Lung microvascular endothelial cell (primary cell): ENCODE results near the gene PLEKHM2. TPM values are rescaled to one million over a fixed set of nuclear protein-coding genes. Genes with fewer than 3 reads are reported as not detected.

Source experiments
- DNase-seq, 2 donors: peaks; one replicate each; pipeline versions ENCODE4 v3.0.0 to v3.0.0-alpha.2; 2010; ENCODE audit warnings: low read depth in 2 of 2
- total RNA-seq: library from RNA; depleted of rRNA; stranded (reverse); fragments of >200 nt; gene quantifications from 2 replicates; pipeline ENCODE4 v1.2.1, GENCODE V29; 2014

The PLEKHM2 gene
- total RNA-seq, 1 donor from 2014 or later = 44.2 TPM

DNA sequence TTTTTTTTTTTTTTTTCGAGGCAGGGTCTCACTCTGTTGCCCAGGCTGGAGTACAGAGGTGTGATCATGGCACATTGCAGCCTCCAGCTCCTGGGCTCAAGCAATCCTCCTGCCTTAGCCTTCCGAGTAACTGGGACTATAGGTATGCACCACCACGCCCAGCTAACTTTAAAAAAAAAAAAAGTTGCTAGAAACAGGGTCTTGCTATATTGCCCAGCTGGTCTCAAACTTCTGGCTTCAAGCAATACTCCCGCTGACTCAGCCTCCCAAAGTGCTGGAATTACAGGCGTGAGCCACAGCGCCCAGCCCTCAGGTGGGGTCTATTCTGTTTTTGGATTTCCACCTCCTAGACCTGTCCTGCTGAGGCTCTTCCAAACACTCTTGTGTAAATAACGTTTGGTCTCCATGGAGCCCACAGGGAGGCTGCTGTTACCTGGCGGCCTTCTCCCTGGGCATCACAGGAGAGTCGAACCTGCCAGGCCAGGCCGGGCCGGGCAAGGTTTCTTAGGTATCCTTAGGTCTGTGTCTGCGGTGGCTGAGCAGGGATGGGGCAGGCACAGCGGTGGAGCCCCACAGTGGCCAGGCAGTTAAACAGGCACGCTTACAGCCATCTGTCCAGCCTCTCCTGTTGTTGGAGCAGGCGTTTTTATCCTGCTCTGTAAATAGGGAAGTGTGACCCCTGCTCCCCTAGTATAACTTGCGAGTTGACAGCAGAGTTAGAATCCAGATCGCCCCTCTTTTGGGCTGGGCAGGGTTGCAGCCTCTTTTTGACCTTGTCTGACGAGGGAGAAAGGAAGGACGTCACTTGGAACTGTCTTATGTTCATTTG is 18.8 kb downstream of the PLEKHM2 start:
- DNase-seq = peak; percentile 17 to 21

DNA sequence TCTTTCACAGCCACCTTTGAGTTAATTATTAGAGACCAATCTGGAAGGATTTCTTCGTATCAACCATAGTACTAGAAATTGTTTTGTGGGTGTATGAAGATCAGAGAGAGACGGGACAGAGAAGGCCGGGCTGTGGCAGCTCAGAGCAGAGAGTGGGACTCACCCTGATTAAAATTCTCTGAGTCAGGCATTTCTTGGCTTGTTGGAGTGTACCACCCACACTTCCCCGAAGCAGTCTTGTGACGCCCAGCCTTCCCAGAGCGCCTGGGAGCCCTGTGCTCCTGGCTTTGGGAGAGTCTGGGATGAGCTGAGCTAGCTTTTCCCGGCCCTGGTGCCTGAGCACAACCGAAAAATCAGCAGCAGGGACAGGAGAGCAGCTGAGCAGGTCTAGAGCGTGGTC is 19.4 kb downstream of the PLEKHM2 start:
- DNase-seq = peak in 1 of 2 donors; percentile 74

DNA sequence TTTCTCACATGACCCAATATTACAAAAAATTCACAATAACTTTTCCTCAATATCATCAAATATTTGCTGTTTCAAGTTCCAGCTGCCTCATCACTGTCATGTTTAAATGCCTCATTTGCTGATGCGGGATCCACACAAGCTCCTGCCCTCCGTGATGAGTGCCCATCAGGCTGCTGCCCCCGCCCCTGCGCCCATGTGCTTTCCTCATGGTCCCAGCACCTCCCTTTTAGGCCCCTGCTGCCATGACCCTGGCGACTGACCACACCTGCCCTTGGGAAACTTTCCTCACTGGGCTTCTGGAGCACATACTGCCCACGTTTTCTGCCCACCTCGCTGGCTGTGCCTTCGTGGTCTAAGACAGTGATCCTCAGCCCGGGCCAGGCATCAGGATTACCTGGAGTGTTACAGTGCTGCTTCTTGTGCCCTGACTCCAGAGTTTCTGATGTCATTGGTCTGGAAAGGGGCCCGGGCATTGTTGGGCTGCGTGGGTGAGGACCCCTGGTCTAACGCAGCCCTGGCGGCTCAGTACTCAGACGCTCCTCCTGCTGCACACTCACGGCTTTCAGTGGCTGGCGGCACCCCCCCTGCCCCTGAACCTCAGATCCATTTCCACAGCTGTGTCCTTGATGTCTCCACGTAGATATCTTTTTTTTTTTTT is 20.5 kb downstream of the PLEKHM2 start:
- DNase-seq = no peak

DNA sequence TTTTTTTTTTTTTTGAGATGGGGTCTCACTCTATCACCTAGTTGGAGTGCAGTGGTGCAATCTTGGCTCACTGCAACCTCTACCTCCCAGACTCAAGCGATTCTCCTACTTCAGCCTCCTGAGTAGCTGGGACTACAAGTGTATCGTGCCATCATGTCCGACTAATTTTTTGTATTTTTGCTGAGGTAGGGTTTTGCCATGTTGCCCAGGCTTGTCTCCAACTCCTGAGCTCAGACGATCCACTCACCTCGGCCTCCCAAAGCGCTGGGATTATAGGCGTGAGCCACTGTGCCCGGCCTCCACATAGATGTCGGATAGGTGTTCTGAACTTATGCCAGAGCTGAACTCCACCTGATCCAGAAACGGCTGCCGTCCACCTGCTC is 21.1 kb downstream of the PLEKHM2 start:
- no peak for DNase-seq

DNA sequence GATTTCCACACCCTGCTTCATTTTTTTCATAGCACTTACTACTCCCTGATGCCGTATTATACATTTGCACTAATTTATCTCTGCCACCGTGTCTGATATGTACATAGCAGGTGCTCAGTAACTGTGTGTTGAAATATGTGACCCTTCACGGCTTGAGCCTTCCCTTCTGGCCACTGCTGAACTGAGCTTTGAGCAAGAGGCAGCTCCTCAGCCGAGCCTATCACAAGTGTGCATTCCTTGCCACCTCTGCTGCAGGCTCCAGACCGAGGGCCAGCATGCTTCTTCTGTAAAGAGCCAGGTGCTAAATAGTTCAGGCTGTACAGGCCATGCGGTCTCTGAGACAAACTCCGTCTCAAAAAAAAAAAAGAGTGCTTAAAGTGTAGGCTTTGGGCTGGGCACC is 22.6 kb downstream of the PLEKHM2 start:
- no peak for DNase-seq

DNA sequence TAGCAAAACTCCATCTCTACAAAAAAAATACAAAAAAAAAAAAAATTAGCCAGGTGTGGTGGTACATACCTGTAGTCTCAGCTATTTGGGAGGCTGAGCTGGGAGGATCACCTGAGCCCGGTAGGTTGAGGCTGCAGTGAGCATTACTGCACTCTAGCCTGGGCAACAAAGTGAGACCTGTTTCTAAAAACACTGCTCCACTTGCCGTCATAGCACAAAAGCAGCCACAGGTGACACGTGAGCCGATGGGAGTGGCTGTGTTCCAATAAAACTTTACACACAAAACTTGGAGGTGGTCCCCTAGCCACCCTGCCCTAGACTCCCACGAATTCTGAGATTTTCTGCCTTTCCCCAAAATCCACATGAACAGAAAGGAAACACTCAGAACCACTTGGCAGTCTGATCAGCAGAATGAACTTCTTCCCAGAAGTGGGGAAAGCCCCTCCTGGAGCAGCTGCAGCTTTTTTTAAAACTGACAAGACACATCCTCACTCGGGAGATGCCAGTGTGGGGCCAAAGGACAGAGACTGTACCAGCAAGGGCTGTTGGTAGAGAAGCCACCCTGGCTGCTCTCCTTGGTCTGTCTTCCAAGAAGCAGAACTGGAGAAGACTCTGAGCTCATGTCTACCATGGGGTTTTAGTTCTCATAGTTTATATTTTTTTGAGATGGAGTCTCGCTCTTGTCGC is 23.3 kb downstream of the PLEKHM2 start:
- no peak for DNase-seq

DNA sequence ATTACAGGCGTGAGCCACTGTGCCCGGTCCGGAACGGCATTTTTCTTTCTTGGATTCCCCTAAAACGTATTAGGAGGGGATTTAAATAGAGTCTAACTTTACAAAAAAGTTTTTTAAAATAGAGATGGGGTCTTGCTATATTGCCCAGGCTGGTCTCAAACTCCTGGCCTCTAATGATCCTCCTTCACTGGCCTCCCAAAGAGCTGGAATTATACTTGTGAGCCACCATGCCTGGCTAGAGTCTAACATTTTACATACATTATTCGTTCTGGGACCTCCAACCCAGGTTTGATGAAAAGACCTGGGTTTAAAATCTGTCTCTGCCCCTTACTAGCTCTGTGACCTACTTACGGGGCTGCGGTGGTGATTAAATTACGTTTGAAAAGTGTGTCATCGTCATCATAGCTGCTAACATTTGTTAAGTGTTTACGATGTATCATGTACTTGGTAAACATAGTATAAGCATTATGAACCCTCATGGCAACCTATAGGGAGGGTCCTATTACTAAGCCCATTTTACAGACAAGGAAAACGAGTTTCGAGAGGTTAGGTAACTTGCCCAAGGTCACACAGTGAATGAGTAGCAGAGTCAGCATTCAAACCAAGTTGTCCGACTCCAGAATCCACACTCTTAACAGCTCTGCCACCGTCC is 24.5 kb downstream of the PLEKHM2 start:
- no peak for DNase-seq

DNA sequence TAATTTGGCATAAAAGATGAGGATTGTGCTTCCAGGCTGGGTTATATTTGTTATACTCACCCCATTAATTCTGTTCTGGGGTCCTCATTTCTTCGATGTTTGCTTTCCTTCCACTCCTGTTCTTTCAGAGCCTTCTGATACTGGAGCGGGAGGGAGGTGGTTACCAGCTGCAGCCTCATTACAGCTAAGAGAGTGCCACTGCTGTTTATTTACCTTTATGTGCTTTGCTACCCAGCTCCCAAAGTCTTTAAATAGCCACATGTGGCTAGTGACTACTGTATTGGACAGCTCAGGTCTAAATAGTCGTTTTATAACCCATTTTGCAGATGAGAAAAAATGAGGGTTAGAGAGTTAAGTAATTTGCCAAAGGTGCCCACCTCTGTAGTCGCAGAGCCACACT is 25.1 kb downstream of the PLEKHM2 start:
- no peak for DNase-seq

DNA sequence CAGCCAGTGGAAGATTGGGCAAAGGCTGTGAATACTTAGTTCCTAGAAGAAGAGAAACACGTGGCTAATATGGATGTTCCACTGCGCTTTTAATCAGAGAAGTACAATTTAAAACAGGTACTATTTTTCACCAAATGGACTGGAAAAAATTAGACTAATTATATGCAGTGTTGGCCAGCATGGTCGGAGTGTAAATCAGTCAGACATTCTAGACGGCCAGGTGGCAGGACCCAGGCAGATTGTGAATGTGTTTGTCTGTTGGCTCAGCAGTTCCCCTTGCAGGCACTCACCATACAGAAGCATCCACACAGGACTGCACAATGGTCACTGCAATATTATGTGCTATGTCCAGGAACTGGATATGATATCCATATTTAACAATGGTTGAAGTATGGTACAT is 28.0 kb downstream of the PLEKHM2 start:
- DNase-seq = no peak

DNA sequence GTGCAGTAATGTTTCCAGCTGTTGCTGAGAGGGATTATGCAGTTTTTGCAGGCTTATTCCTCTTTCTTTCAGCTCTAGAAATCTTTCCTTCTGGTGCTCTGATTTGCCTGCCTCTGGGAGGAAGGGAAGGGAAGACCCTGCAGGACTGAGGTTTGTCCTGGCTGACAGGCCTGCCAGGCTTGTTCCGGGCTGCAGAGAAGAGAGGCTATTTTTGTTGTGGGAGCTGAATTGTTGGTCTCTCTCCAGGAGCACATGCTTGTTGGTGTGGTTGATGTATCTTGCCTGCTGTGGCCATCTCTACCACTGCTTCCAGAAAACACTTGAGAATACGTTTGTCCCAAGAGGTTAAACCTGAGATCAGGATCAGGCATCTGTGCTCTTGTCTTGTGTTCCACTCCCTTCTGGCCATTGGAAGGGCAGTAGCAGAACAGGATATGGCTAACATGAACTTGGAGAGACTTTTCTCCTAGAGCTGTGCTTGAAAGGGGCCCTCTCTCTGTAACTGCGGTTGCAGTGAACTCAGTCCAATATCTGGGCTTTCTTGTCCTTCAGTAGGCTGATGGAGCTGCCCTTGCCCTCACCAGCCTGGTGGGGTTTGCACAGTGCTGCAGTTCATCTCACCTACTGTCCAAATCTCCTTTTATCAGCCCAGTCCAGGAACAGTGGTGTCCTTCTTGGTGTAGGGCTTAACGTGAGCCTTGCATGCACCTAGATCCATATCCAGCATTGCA is 30.5 kb downstream of the PLEKHM2 start:
- peak in 1 of 2 donors; percentile 38 for DNase-seq

DNA sequence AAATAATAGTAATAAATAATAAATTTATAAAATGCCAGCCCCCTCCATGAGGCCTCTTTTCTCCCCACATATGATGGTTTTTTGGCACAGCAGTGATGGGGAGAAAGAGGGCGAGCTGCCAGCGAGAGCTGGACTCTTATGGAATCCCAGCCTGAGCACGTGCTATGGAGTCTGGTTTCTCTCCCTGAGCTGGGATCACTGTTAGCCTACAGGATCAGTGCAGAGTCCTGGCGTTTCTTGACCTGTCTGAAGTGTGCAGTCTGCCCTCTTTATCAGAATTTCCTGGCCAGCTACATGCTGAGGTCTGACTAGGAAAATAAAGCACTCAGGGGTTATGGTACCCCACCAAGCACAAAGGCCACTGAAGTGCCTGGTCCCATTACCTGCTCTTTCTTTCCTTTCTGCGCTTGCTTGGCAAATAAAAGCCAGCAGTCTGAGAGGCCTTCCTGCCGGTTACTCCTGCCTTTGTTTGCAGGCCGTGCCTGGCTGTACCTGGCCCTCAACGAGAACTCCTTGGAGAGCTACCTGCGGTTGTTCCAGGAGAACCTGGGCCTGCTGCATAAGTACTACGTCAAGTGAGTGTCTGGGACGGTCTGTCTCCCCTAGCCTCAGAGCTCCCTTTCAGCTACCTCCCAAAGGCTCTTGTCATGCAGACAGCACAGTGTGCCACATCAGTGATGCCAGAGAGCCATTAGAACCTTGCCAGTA is 33.5 kb downstream of the PLEKHM2 start:
- DNase-seq = no peak

DNA sequence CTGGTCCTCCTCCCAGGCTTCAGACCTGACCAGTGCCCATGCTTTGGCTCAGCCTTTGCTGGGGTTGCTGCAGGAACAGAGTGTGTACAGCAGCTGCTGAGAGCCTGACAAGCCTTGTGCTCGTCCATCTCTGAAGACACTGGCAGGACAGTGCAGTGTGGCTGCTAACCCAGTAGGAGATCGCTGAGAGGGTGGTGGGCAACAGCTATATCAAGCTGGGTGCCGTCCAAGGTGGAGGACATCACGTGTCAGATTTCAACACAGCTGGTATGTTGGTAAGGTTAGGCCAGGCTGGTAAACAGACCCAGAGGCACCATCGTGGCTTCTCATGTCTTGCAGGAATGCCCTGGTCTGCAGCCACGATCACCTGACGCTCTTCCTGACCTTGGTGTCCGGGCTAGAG is 34.1 kb downstream of the PLEKHM2 start:
- DNase-seq = no peak

DNA sequence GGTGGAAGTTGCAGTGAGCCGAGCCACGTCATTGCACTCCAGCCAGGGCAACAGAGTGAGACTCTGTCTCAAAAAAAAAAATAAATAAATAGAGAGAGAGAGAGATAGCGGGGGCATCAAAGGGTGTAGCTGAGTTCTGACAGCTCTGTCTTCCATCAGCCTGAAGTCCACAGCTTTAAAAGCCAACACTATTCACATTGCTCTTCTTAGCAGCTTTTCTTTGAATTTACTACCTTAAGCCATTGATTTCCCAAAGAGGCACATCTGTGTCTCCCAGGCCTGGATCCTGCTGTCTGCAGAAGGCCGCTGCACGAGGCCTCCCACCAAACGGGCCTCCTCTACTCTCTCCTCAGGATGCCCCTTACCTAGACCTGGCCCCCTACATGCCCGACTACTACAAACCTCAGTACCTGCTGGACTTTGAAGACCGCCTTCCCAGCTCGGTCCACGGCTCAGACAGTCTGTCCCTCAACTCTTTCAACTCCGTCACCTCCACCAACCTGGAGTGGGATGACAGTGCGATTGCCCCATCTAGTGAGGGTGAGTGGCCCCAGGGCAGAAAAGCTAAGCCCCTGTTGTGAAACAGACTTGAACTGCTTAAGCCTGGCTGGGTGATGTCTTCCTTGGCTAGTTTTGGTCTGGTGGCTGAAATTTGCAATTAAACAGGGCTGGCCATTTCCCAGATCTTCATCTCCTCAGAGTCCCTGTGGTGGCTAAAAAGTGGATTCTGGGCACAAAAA is 35.4 kb downstream of the PLEKHM2 start:
- DNase-seq = no peak

DNA sequence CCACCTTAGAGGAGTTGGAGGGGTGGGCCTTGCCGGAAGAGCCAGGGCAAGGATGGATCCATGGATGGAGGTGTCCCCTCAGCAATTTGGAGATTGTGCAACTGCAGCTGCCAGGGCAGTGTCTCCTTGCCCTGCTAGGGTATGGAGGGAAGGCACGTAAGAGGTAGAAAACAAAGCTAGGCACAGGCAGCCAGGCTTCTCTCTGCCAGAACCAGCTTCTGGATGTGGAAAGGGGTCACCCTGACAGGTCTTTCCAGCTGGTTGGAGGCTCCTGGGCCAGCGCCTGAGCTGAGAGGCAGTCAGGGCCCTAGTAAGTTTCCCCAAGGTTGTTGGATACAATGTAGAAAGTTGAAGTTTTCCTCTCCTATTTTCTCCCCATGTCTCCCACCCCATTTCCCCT is 36.7 kb downstream of the PLEKHM2 start:
- no peak for DNase-seq

DNA sequence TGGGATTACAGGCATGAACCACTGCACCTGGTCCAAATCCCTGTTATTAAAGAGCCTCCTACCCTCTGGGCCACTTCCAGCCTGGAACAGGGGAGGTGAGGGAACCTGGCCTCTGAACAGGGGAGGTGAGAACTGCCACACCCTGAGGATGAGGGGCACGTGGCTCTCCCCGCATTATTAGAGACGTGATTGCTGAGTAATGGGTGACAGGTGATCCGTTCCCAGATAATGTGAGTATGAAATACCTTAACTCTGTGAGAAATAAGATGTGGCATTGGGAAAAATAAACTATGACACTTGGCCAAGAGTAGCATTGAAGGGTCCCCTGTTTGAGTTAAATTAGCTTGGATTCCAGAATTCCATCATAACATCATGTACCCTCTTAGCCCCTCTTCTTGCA is 38.3 kb downstream of the PLEKHM2 start:
- DNase-seq = no peak

DNA sequence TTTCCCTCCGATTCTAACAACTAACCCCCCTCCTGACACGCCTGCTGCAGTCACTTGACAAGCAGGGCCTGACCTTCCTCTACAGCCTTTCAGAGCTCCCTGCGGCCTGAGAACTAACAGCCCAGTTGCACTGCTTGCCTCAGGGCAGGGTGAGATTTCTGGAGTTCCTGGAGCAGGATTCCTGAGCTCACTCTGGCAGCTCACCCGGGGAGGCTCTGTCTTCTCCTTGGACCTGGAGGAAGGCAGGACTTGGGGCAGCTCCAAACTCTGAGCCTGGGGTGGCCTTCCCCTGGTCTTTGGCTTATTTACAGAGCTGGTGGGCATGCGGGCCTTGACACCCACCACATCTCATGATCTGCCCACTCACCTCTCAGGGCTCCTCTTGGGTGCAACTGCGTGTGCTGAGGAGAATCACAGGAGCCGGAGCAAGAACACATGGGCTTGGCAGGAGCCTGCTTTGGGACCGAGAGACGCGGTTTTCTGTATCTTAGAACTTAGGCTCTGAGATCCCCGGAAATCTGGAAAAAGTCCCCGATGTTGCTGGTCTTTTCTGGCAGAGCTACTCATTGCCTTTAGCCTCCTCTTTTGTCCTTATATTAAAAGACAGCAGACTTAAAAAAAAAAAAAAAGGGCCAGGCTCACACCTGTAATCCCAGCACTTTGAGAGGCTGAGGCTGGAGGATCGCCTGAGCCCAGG is 38.9 kb downstream of the PLEKHM2 start:
- no peak for DNase-seq

DNA sequence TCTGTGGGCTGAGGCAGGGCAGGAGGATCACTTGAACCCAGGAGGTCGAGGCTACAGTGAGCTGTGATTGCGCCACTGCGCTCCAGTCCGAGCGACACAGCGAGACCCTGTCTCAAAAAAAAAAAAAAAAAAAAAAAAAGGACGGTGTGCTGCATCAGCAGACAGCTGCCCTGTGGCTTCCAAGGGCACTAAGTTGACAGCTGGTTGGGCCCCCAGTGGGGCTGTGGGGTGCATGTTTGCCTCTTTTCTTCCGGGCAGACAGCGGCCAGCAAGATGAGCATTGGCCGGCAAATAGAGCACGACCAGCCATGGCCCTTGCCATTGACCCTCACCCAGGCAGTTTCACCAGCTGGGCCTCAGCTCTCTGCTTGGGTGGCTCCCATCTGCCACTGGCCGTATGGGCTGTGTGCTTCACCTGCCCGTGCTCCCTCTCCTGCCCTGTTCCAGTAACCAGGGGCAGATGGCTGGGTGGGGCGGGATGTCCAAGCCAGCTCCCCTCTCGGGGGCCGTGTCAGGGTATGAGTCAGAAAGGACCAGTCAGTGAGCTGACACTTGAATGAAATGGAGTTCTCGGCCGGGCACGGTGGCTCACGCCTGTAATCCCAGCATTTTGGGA is 39.6 kb downstream of the PLEKHM2 start:
- no peak for DNase-seq

DNA sequence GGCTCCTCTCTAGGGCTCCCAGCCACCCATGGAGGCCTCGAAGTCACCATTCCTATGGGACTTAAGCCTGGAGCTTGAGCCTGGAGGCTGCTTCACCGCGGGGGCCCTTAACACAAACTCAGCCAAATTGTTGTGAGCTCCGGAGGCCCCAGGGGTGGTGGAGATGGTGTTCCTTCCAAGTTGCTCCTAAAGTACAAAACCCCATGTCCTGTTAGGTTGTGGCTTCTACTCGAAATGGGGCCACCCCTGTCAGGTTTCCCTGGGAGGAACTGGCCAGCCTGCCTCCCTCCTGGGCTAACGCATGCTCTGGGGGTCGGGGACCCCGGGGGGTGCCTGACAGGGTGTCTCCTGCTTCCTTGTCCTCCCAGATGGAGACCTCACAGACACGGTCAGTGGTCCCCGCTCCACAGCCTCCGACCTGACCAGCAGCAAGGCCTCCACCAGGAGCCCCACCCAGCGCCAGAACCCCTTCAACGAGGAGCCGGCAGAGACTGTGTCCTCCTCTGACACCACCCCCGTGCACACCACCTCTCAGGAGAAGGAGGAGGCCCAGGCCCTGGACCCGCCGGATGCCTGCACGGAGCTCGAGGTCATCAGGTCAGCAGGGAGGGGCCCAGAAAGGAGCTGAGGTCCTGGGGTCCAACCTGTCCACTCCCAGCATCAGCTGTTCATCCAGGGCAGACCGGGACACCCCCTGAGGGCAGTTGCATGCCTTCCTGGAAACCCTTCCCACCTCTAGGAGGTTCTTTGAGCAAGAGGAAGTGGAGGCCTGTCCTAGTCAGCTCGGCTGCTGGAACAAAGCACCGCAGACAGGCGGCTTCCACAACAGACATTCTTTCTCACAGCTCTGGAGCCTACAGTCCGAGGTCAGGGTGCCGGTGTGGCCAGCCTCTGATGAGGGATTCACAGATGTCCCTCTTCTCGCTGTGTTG is 41.1 kb downstream of the PLEKHM2 start:
- no peak for DNase-seq
